GM12872 (cell line): ENCODE results near the gene CSNK2B.

Source experiments
- CTCF ChIP-seq: IDR thresholded peaks from 3 replicates; pipeline ENCODE4 v1.5.1; 2011; ENCODE audit warnings: low read depth, mild to moderate bottlenecking, low read length, moderate library complexity; ENCODE audit not compliant: insufficient read depth

The CSNK2B gene

GRCh38 chr6:31639449-31639861, 26.4 kb upstream of the CSNK2B start:
- TF ChIP-seq CTCF: no peak

GRCh38 chr6:31640612-31641011, 25.3 kb upstream of the CSNK2B start:
- no peak for TF ChIP-seq CTCF

GRCh38 chr6:31641370-31641769, 24.5 kb upstream of the CSNK2B start:
- TF ChIP-seq CTCF: no peak

GRCh38 chr6:31642798-31643570, 22.9 kb upstream of the CSNK2B start:
- TF ChIP-seq CTCF: no peak

GRCh38 chr6:31643818-31644454, 21.9 kb upstream of the CSNK2B start:
- 0 out of 3 replicates have a peak, but pooled peaks have one; percentile 7 for TF ChIP-seq CTCF

GRCh38 chr6:31645325-31645724, 20.6 kb upstream of the CSNK2B start:
- TF ChIP-seq CTCF: no peak

- no peak for TF ChIP-seq CTCF
Observed at GRCh38 chr6:31651602-31652191, 14.2 kb upstream of the CSNK2B start.
